ENCODE data around the gene TIGD3.

TIGD3 gene

GRCh38 chr11:65392186-65392829, 37.8 kb downstream of the TIGD3 start:
- Histone ChIP-seq H3K4me1 (ENCODE audit: low read length) (peaks cover 18% of the 10 kb centered on the region), H4K20me1 (ENCODE audit: insufficient read depth, low read length) (no peaks in the 10 kb centered on the region), H3K27me3 (replicated peaks; ENCODE audit: insufficient read depth, low read length) (no peaks in the 10 kb centered on the region), H3K27ac (ENCODE audit: low read length) (no peak overlapping the region), H3K4me2 (ENCODE audit: low read depth, low read length) (no peak overlapping the region), H3K4me3 (ENCODE audit: low read length) (no peak overlapping the region), H3K36me3 (replicated peaks; ENCODE audit: insufficient read depth, low read length) (no peaks in the 10 kb centered on the region), H3K9me3 (replicated peaks; ENCODE audit: insufficient read depth, low read length) (no peaks in the 10 kb centered on the region), H3F3A (ENCODE audit: insufficient read depth, low read length) (peaks cover 12% of the 10 kb centered on the region), H2AFZ (ENCODE audit: low read length) (no peak overlapping the region), H3K9ac (ENCODE audit: low read length) (no peak overlapping the region), H3K79me2 (ENCODE audit: low read length) (peaks cover 69% of the 10 kb centered on the region), H3K9me2 (replicated peaks; ENCODE audit: insufficient read depth, low read length) (no peaks in the 10 kb centered on the region)
- DNase-seq: no peak
- TF ChIP-seq EZH2phosphoT487 (IDR thresholded peaks at IDR 0.05; ENCODE audit: low read length): no peak
- TF ChIP-seq, protein P1, sequence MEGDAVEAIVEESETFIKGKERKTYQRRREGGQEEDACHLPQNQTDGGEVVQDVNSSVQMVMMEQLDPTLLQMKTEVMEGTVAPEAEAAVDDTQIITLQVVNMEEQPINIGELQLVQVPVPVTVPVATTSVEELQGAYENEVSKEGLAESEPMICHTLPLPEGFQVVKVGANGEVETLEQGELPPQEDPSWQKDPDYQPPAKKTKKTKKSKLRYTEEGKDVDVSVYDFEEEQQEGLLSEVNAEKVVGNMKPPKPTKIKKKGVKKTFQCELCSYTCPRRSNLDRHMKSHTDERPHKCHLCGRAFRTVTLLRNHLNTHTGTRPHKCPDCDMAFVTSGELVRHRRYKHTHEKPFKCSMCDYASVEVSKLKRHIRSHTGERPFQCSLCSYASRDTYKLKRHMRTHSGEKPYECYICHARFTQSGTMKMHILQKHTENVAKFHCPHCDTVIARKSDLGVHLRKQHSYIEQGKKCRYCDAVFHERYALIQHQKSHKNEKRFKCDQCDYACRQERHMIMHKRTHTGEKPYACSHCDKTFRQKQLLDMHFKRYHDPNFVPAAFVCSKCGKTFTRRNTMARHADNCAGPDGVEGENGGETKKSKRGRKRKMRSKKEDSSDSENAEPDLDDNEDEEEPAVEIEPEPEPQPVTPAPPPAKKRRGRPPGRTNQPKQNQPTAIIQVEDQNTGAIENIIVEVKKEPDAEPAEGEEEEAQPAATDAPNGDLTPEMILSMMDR (IDR thresholded peaks at IDR 0.05; ENCODE audit: low read length): no peak
- TF ChIP-seq EZH2 (optimal IDR thresholded peaks at IDR 0.05; ENCODE audit: low read depth, low read length): no peak

DNA sequence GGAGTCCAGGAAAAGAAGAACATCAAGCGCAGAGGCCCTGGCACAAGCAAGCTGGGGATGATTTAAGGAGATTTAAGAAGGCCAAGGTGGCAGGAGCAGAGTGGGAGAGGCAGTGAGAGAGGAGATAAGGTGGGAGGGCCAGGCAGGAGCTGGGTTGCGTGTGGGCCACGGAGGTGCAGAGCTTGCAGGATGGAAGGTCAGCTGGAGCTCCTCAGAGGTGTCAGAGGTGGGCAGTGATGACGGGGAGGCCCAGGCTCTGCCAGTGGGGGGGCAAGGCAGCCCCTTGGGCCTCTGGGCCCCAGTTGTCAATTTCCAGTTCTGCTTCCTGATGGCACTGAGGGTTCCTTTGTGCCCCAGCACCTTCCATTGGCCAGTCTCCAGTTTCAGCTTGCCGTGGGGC, 38.3 kb downstream of the TIGD3 start:
- Histone ChIP-seq H3K79me2 (ENCODE audit: low read length) (peaks cover 63% of the 10 kb centered on the region), H3K27me3 (replicated peaks; ENCODE audit: insufficient read depth, low read length) (no peaks in the 10 kb centered on the region), H3K4me3 (ENCODE audit: low read length) (no peak overlapping the region), H3K4me1 (ENCODE audit: low read length) (peaks cover 15% of the 10 kb centered on the region), H3K27ac (ENCODE audit: low read length) (no peak overlapping the region), H4K20me1 (ENCODE audit: insufficient read depth, low read length) (no peaks in the 10 kb centered on the region), H3F3A (ENCODE audit: insufficient read depth, low read length) (peaks cover 9% of the 10 kb centered on the region), H3K36me3 (replicated peaks; ENCODE audit: insufficient read depth, low read length) (no peaks in the 10 kb centered on the region), H2AFZ (ENCODE audit: low read length) (no peak overlapping the region), H3K9me2 (replicated peaks; ENCODE audit: insufficient read depth, low read length) (no peaks in the 10 kb centered on the region), H3K4me2 (ENCODE audit: low read depth, low read length) (no peak overlapping the region), H3K9me3 (replicated peaks; ENCODE audit: insufficient read depth, low read length) (no peaks in the 10 kb centered on the region), H3K9ac (ENCODE audit: low read length) (no peak overlapping the region)
- TF ChIP-seq, protein P1 (IDR thresholded peaks at IDR 0.05; ENCODE audit: low read length): no peak
- no peak for TF ChIP-seq EZH2phosphoT487 (IDR thresholded peaks at IDR 0.05; ENCODE audit: low read length)
- no peak for TF ChIP-seq EZH2 (optimal IDR thresholded peaks at IDR 0.05; ENCODE audit: low read depth, low read length)
- no peak for DNase-seq

DNA sequence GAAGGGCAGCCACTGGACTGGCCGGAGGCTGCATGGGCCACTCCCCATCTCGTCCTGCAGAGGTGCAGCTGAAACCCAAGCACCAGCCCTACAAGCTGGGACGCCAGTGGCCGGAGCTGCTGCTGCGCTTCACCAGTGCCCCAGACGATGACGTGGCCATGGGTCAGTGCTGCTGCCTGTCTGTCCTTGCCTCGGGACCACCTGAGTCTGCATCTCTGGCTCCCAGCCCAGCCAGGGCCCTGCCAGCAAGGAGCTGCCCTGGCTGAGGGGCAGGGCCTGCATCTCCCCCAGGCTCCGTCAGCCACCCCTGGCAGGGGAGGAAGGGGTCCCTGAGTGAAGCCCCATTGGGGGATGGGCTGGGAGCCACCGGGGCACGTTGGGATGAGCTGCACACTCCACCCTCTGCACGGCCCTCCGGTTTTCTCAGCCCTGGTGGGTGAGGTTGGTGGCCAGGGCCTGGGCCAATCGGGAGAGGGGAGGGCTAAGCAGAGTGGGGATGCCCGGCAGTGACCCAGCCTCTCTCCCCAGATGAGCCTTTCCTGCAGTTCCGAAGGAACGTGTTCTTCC, 39.0 kb downstream of the TIGD3 start:
- Histone ChIP-seq H3K9me2 (replicated peaks; ENCODE audit: insufficient read depth, low read length) (no peaks in the 10 kb centered on the region), H3K9ac (ENCODE audit: low read length) (no peak overlapping the region), H3K4me3 (ENCODE audit: low read length) (no peak overlapping the region), H3K27ac (ENCODE audit: low read length) (no peak overlapping the region), H3K4me2 (ENCODE audit: low read depth, low read length) (no peak overlapping the region), H3K4me1 (ENCODE audit: low read length) (peaks cover 8% of the 10 kb centered on the region), H3K9me3 (replicated peaks; ENCODE audit: insufficient read depth, low read length) (no peaks in the 10 kb centered on the region), H3K79me2 (ENCODE audit: low read length) (peaks cover 56% of the 10 kb centered on the region), H3F3A (ENCODE audit: insufficient read depth, low read length) (peaks cover 2% of the 10 kb centered on the region), H2AFZ (ENCODE audit: low read length) (no peak overlapping the region), H4K20me1 (ENCODE audit: insufficient read depth, low read length) (no peaks in the 10 kb centered on the region), H3K36me3 (replicated peaks; ENCODE audit: insufficient read depth, low read length) (no peaks in the 10 kb centered on the region), H3K27me3 (replicated peaks; ENCODE audit: insufficient read depth, low read length) (no peaks in the 10 kb centered on the region)
- TF ChIP-seq, protein P1 (IDR thresholded peaks at IDR 0.05; ENCODE audit: low read length): no peak
- TF ChIP-seq EZH2 (optimal IDR thresholded peaks at IDR 0.05; ENCODE audit: low read depth, low read length) (no peak), EZH2phosphoT487 (IDR thresholded peaks at IDR 0.05; ENCODE audit: low read length) (no peak)
- DNase-seq: no peak

Measured in MM.1S (cell line).